Transverse colon (tissue), 4 donors: ENCODE results near the gene KLHL10.
A peak's percentile ranks its signal among the peaks of the same experiment; 100 is the strongest.

Experiments
- CTCF ChIP-seq, 5 experiments: fragments of 200-600 bp in 3 of 5; fragments of 450-650 bp in 2 of 5; sonication (generic) in 3 of 5; IDR thresholded peaks; 1 replicate in 2 of 5; 2 replicates in 3 of 5; pipeline ENCODE4 v1.5.1; 2016 to 2017; ENCODE audit warnings: antibody characterized with exemption in 5 of 5, inconsistent platforms in 3 of 5, mild to moderate bottlenecking in 2 of 5, moderate library complexity in 1 of 5
- EP300 ChIP-seq: sonication (generic); formaldehyde crosslinking; IDR thresholded peaks from one replicate; pipeline ENCODE4 v1.6.1; 2017; ENCODE audit warnings: antibody characterized with exemption, low read depth
- POLR2A ChIP-seq: fragments of 450-650 bp; IDR thresholded peaks from one replicate; pipeline ENCODE4 v1.6.1; 2016; ENCODE audit warnings: antibody characterized with exemption, mild to moderate bottlenecking, moderate library complexity
- POLR2AphosphoS5 ChIP-seq, 3 donors: sonication (generic); formaldehyde crosslinking; IDR thresholded peaks; one replicate each; pipeline ENCODE4 v1.6.1; 2016; ENCODE audit warnings: antibody characterized with exemption in 3 of 3

- TF ChIP-seq POLR2A (no peak), CTCF (IDR thresholded peaks at IDR 0.05) (no peak), POLR2AphosphoS5 (IDR thresholded peaks at IDR 0.05) (peak in 1 of 3 donors; percentile 18), EP300 (no peak)
Measured at GRCh38 chr17:41894791-41895331, 57.2 kb downstream of the KLHL10 start.
